Loucy (cell line): ENCODE measurements around the gene RSKR.

ENCODE experiments used
- H2AFZ ChIP-seq: fragments of 200-600 bp; sonication (generic); 2 replicates; pipeline ENCODE4 v1.6.0; 2016; ENCODE audit warnings: antibody characterized with exemption, mild to moderate bottlenecking, low read length, moderate library complexity
- H3F3A ChIP-seq: fragments of 200-600 bp; 2 replicates; pipeline ENCODE4 v1.6.0; 2016; ENCODE audit warnings: antibody characterized with exemption, low read depth, mild to moderate bottlenecking
- H3K27me3 ChIP-seq: fragments of 200-600 bp; sonication (generic); 2 replicates; pipeline ENCODE4 v1.6.1; 2014; ENCODE audit warnings: low read length, mild to moderate bottlenecking; ENCODE audit not compliant: insufficient read depth, poor library complexity, severe bottlenecking
- H3K36me3 ChIP-seq: fragments of 200-600 bp; sonication (generic); 2 replicates; pipeline ENCODE4 v1.6.1; 2016; ENCODE audit warnings: low read length; ENCODE audit not compliant: insufficient read depth
- H3K4me1 ChIP-seq: fragments of 200-600 bp; sonication (generic); 2 replicates; pipeline ENCODE4 v1.5.1; 2014; ENCODE audit warnings: low read length, mild to moderate bottlenecking; ENCODE audit not compliant: insufficient read depth, poor library complexity, severe bottlenecking
- H3K4me2 ChIP-seq: fragments of 200-600 bp; sonication (generic); 2 replicates; pipeline ENCODE4 v1.6.0; 2014; ENCODE audit warnings: antibody characterized with exemption, low read length, low read depth, mild to moderate bottlenecking; ENCODE audit not compliant: poor library complexity, severe bottlenecking
- H3K4me3 ChIP-seq: fragments of 200-600 bp; sonication (generic); 2 replicates; pipeline ENCODE4 v1.5.1; 2014; ENCODE audit warnings: low read length, mild to moderate bottlenecking, mixed read lengths; ENCODE audit not compliant: poor library complexity, severe bottlenecking
- H3K79me2 ChIP-seq: fragments of 200-600 bp; sonication (generic); 2 replicates; pipeline ENCODE4 v1.6.1; 2014; ENCODE audit warnings: low read length; ENCODE audit not compliant: insufficient read depth
- H3K9ac ChIP-seq: fragments of 200-600 bp; sonication (generic); 2 replicates; pipeline ENCODE4 v1.6.0; 2014; ENCODE audit warnings: mild to moderate bottlenecking, low read depth, low read length, moderate library complexity; ENCODE audit not compliant: poor library complexity, severe bottlenecking
- H3K9me2 ChIP-seq: fragments of 200-600 bp; sonication (generic); replicated peaks from 2 replicates; pipeline ENCODE4 v1.6.1; 2016; ENCODE audit warnings: low read depth, low read length, mixed read lengths
- H3K9me3 ChIP-seq: fragments of 200-600 bp; sonication (generic); 2 replicates; pipeline ENCODE4 v1.6.1; 2014; ENCODE audit warnings: mild to moderate bottlenecking, antibody characterized with exemption, low read length, low read depth; ENCODE audit not compliant: insufficient read depth
- H4K20me1 ChIP-seq: fragments of 200-600 bp; sonication (generic); 2 replicates; pipeline ENCODE4 v1.6.0; 2014; ENCODE audit warnings: antibody characterized with exemption, low read length, mild to moderate bottlenecking; ENCODE audit not compliant: insufficient read depth, poor library complexity, severe bottlenecking
- EZH2phosphoT487 ChIP-seq: fragments of 200-600 bp; IDR thresholded peaks from 2 replicates; pipeline ENCODE4 v1.6.1; 2018; ENCODE audit warnings: antibody characterized with exemption, mild to moderate bottlenecking, moderate library complexity, borderline replicate concordance
- TF ChIP-seq, protein P1 (sequence below): fragments of 200-600 bp; sonication (generic); conservative IDR thresholded peaks from 2 replicates; pipeline ENCODE4 v1.5.1; 2014; ENCODE audit warnings: mild to moderate bottlenecking, antibody characterized with exemption, low read length

The RSKR gene

DNA sequence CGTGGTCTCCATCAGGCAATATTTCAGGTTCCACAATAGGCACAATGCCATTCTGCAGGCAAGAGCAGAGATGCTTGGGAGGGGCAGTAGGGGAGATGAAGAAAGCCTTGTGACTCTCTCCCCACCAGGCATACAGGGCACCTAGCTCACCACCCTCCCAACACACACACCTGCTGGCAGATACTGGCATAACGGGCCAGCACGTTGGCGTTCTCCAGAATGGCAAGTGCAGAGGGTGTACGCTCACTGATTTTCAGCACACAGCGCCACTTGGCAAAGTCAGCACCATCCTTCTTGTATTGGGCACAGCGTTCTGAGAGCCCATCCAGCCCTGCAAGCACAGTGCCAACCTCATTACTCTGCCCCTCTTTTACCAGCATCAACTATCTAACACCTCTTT is 39.5 kb downstream of the RSKR start:
- H3K9ac ChIP-seq, result no peak overlapping the region
- H3K79me2 ChIP-seq, result peaks cover 17% of the 10 kb centered on the region
- H2AFZ ChIP-seq, result no peak overlapping the region
- no peaks in the 10 kb centered on the region for H3F3A ChIP-seq
- TF ChIP-seq, protein P1, sequence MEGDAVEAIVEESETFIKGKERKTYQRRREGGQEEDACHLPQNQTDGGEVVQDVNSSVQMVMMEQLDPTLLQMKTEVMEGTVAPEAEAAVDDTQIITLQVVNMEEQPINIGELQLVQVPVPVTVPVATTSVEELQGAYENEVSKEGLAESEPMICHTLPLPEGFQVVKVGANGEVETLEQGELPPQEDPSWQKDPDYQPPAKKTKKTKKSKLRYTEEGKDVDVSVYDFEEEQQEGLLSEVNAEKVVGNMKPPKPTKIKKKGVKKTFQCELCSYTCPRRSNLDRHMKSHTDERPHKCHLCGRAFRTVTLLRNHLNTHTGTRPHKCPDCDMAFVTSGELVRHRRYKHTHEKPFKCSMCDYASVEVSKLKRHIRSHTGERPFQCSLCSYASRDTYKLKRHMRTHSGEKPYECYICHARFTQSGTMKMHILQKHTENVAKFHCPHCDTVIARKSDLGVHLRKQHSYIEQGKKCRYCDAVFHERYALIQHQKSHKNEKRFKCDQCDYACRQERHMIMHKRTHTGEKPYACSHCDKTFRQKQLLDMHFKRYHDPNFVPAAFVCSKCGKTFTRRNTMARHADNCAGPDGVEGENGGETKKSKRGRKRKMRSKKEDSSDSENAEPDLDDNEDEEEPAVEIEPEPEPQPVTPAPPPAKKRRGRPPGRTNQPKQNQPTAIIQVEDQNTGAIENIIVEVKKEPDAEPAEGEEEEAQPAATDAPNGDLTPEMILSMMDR, result no peak; the same call in 1 of the 2 replicates
- no peak for TF ChIP-seq EZH2phosphoT487
- H3K4me2 ChIP-seq, result no peak overlapping the region
- H3K9me3 ChIP-seq, result no peaks in the 10 kb centered on the region
- peaks cover 24% of the 10 kb centered on the region for H3K4me1 ChIP-seq
- no peaks in the 10 kb centered on the region for H3K9me2 ChIP-seq
- peaks cover 27% of the 10 kb centered on the region; the same call in 1 of the 2 replicates for H3K36me3 ChIP-seq
- no peak overlapping the region for H3K4me3 ChIP-seq
- H3K27me3 ChIP-seq, result no peaks in the 10 kb centered on the region
- peaks cover 8% of the 10 kb centered on the region for H4K20me1 ChIP-seq

DNA sequence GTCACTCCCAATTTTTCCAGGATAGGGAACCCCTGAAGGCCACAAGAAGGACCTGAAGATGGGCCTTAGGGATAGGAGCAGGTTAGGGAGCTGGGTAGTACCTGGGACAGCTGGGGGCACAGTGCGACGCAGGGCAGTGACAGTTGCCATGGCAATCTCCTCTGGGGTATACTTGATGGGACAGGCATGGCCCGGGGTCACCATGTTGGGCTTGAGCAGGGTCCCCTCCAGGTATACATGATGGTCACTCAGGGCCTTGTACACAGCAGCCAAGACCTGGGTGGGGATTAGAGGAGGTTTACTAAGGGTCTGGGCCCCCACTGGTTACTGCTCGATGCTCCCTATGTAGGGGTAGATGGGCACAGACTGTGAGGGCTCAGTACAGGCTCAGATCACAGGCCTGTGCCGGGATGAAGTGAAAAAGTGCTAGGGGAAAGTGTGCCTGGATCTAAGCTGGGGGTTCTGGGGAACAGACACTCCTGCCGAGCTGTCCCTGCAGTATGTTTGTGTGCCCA is 40.0 kb downstream of the RSKR start:
- Histone ChIP-seq H3K79me2 (peaks cover 23% of the 10 kb centered on the region), H3K4me3 (no peak overlapping the region), H3K27me3 (no peaks in the 10 kb centered on the region), H4K20me1 (peaks cover 11% of the 10 kb centered on the region), H2AFZ (no peak overlapping the region), H3K4me1 (peaks cover 26% of the 10 kb centered on the region), H3K9ac (no peak overlapping the region), H3K9me3 (no peaks in the 10 kb centered on the region), H3K4me2 (no peak overlapping the region), H3K9me2 (no peaks in the 10 kb centered on the region), H3F3A (no peaks in the 10 kb centered on the region), H3K36me3 (peaks cover 22% of the 10 kb centered on the region; the same call in 1 of the 2 replicates)
- TF ChIP-seq, protein P1, result no peak
- no peak for TF ChIP-seq EZH2phosphoT487

DNA sequence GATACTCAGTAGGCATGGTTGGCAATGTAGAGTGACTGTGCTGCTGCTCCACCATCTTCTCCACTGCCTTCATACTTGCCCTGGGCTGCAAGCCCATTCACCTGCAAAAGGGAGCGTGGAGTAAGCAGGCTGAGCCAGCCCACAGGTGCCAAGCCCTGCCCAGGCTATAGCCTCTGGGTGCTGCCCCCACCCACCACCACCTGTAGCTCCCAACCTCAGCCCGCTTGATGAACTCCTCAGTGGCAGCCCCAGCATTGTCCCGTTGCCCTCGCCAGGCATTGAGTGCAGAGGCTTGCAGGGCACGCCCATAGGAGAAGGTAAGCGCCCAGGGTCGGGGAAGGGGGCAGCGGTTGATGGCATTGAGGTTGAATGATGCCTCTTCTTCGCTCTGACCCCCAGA is 40.5 kb downstream of the RSKR start:
- Histone ChIP-seq H3F3A (no peaks in the 10 kb centered on the region), H2AFZ (no peak overlapping the region), H3K9me3 (no peaks in the 10 kb centered on the region), H4K20me1 (peaks cover 11% of the 10 kb centered on the region), H3K36me3 (peaks cover 17% of the 10 kb centered on the region; the same call in 1 of the 2 replicates), H3K9me2 (no peaks in the 10 kb centered on the region), H3K4me1 (peaks cover 27% of the 10 kb centered on the region), H3K9ac (no peak overlapping the region), H3K4me3 (no peak overlapping the region), H3K4me2 (no peak overlapping the region), H3K27me3 (no peaks in the 10 kb centered on the region), H3K79me2 (peaks cover 27% of the 10 kb centered on the region)
- TF ChIP-seq, protein P1, result no peak
- TF ChIP-seq EZH2phosphoT487, result no peak
